ENCODE measurements around the gene KRTAP10-8. TPM values are rescaled to one million over a fixed set of nuclear protein-coding genes. Genes with fewer than 3 reads are reported as not detected.

KRTAP10-8 gene
- total and polyA plus RNA-seq, 2 of the 4 experiments (the other 2 are of a cell fraction): not detected

- Histone ChIP-seq H3K56ac (ENCODE audit: extremely low read depth, insufficient read depth, low read length) (no peak within 1 kb of the TSS), H3K4ac (ENCODE audit: low read depth, low read length) (no peak within 1 kb of the TSS), H4K20me1 (ENCODE audit: insufficient read depth, low read length) (no peaks in the 10 kb centered on the region), H4K8ac (ENCODE audit: low read depth in 2 of 2, low read length in 2 of 2) (no peak within 1 kb of the TSS), H3K9me3 (ENCODE audit: control insufficient read depth, insufficient read depth, low read length) (no peaks in the 10 kb centered on the region), H3K4me3 (ENCODE audit: insufficient read depth, low read depth, low read length) (no peak within 1 kb of the TSS), H3K27me3 (ENCODE audit: control insufficient read depth, insufficient read depth, low read length) (peaks cover 4% of the 10 kb centered on the region; the same call in 1 of the 2 replicates), H3K79me1 (ENCODE audit: low read depth in 1 of 2, low read length in 2 of 2) (no peaks in the 10 kb centered on the region), H3K18ac (ENCODE audit: low read depth, low read length) (no peak within 1 kb of the TSS), H4K91ac (ENCODE audit: insufficient read depth, low read depth, low read length) (no peak within 1 kb of the TSS), H2AFZ (replicated peaks; ENCODE audit: low read length, poor library complexity) (no peak within 1 kb of the TSS), H3K9ac (ENCODE audit: low read depth, low read length) (no peak within 1 kb of the TSS), H3K27ac (ENCODE audit: insufficient read depth, low read length) (no peak within 1 kb of the TSS), H3K4me2 (ENCODE audit: low read depth, low read length) (no peak within 1 kb of the TSS), H2BK120ac (ENCODE audit: low read depth, low read length) (no peak within 1 kb of the TSS), H3K4me1 (ENCODE audit: control insufficient read depth, insufficient read depth, low read length) (no peaks in the 10 kb centered on the region), H3K23ac (ENCODE audit: low read depth, low read length) (no peak within 1 kb of the TSS), H4K5ac (ENCODE audit: low read depth, low read length) (no peak within 1 kb of the TSS), H2BK5ac (ENCODE audit: low read depth, low read length, poor library complexity, severe bottlenecking) (no peak within 1 kb of the TSS), H2AK5ac (ENCODE audit: low read depth, low read length) (no peak within 1 kb of the TSS), H2BK15ac (ENCODE audit: low read depth, low read length) (no peak within 1 kb of the TSS), H2AK9ac (replicated peaks; ENCODE audit: low read depth, low read length, poor library complexity) (no peak within 1 kb of the TSS), H3K36me3 (ENCODE audit: control insufficient read depth, insufficient read depth, low read length) (no peaks in the 10 kb centered on the region), H3K9me1 (ENCODE audit: insufficient read depth, low read length) (no peaks in the 10 kb centered on the region), H2BK20ac (ENCODE audit: low read depth, low read length) (no peak within 1 kb of the TSS), H3K14ac (replicated peaks; ENCODE audit: low read depth, low read length) (no peak within 1 kb of the TSS)
- POLR2A ChIA-PET (ENCODE audit: unreplicated experiment): no interaction called here
- dilution Hi-C loops (cut with HindIII; ENCODE audit: low sequenced_read_pairs, unreplicated experiment): no loop called here
- in situ Hi-C loops (cut with MboI; ENCODE audit: low sequenced_read_pairs): no loop called here
- DNase-seq (no peak), ATAC-seq (ENCODE audit: low read depth) (no peak)
- no TSS peak for BruUV-seq (replicated peaks)
- intact Hi-C loops (cut with micrococcal nuclease): no loop called here
- 63% methylated on average over 2 of the region's 33 CpGs; no CpG with 5 or more reads in 1 of the 2 experiments for WGBS, 2 experiments (ENCODE audit: extremely low coverage in 2 of 2, insufficient read length in 1 of 2)
- CTCF ChIA-PET: no interaction called here
- no peak for TF ChIP-seq POLR2A (IDR thresholded peaks at IDR 0.05; ENCODE audit: low read depth, low read length)
- no peak for TF ChIP-seq CHD1 (IDR thresholded peaks at IDR 0.05; ENCODE audit: low read depth, low read length)
- no peak for TF ChIP-seq FOS (IDR thresholded peaks at IDR 0.05; ENCODE audit: low read depth, low read length)
- TF ChIP-seq RCOR1 (IDR thresholded peaks at IDR 0.05; ENCODE audit: insufficient replicate concordance, low read length): no peak
- no peak for TF ChIP-seq BHLHE40 (IDR thresholded peaks at IDR 0.05; ENCODE audit: low read depth, low read length)
- TF ChIP-seq SMC3 (IDR thresholded peaks at IDR 0.05; ENCODE audit: low read depth, low read length): no peak
- no peak for TF ChIP-seq MXI1 (IDR thresholded peaks at IDR 0.05; ENCODE audit: borderline replicate concordance, low read depth, low read length)
- no peak for TF ChIP-seq MAZ (IDR thresholded peaks at IDR 0.05; ENCODE audit: borderline replicate concordance, low read depth, low read length)
- no peak for TF ChIP-seq RAD21 (IDR thresholded peaks at IDR 0.05; ENCODE audit: low read length)
- TF ChIP-seq RFX5 (IDR thresholded peaks at IDR 0.05; ENCODE audit: low read depth, low read length): no peak
- no peak for TF ChIP-seq MAFK (IDR thresholded peaks at IDR 0.05; ENCODE audit: low read depth, low read length)
- TF ChIP-seq CEBPB (IDR thresholded peaks at IDR 0.05; ENCODE audit: low read depth, low read length): no peak
- TF ChIP-seq CTCF (conservative IDR thresholded peaks at IDR 0.05; ENCODE audit: low read depth, low read length): no peak
- TF ChIP-seq USF2 (IDR thresholded peaks at IDR 0.05; ENCODE audit: low read depth, low read length): no peak
- TF ChIP-seq ELK1 (IDR thresholded peaks at IDR 0.05; ENCODE audit: borderline replicate concordance, low read depth, low read length): no peak
Observed at GRCh38 chr21:44592446-44593311, 19.2 kb upstream of the KRTAP10-8 start, which contains the start of gene KRTAP10-6. Gene KRTAP10-6, minus strand, starts transcription at chr21:44592505. Its CDS starts 21 bp downstream, at chr21:44592484.

Data from IMR-90 (cell line).